Measurements from ENCODE around the gene PIP4K2A. TPM values are rescaled to one million over a fixed set of nuclear protein-coding genes. Genes with fewer than 3 reads are reported as not detected.

Gene PIP4K2A
- total RNA-seq, 1 donor from 2014 or later: 44.1 TPM

- H3K4me1 Mint-ChIP-seq (ENCODE audit: low read depth): peaks cover 3% of the 10 kb centered on the region
- peaks cover 17% of the 10 kb centered on the region for H3K36me3 Mint-ChIP-seq (ENCODE audit: low read depth)
- H3K9me3 Mint-ChIP-seq (ENCODE audit: low read depth): no peaks in the 10 kb centered on the region
- no peaks in the 10 kb centered on the region for H3K27me3 Mint-ChIP-seq (ENCODE audit: low read depth)
- DNase-seq (ENCODE audit: low spot score): no peak
- H3K4me3 Mint-ChIP-seq (ENCODE audit: unreplicated experiment): no peak overlapping the region
- no peak for TF ChIP-seq CTCF (IDR thresholded peaks at IDR 0.05)
- H3K27ac Mint-ChIP-seq (ENCODE audit: unreplicated experiment): no peak overlapping the region
Measured at GRCh38 chr10:22588462-22588861, 125.9 kb downstream of the PIP4K2A start.

GRCh38 chr10:22583683-22584082 lies 130.7 kb downstream of the PIP4K2A start:
- Mint-ChIP-seq H3K4me3 (ENCODE audit: unreplicated experiment) (no peak overlapping the region), H3K36me3 (ENCODE audit: low read depth) (peaks cover 17% of the 10 kb centered on the region), H3K4me1 (ENCODE audit: low read depth) (peaks cover 3% of the 10 kb centered on the region), H3K27ac (ENCODE audit: unreplicated experiment) (no peak overlapping the region), H3K9me3 (ENCODE audit: low read depth) (no peaks in the 10 kb centered on the region), H3K27me3 (ENCODE audit: low read depth) (no peaks in the 10 kb centered on the region)
- no peak for TF ChIP-seq CTCF (IDR thresholded peaks at IDR 0.05)
- DNase-seq (ENCODE audit: low spot score): no peak

- Mint-ChIP-seq H3K9me3 (ENCODE audit: low read depth) (no peaks in the 10 kb centered on the region), H3K4me3 (ENCODE audit: unreplicated experiment) (no peak overlapping the region), H3K27ac (ENCODE audit: unreplicated experiment) (no peak overlapping the region), H3K27me3 (ENCODE audit: low read depth) (no peaks in the 10 kb centered on the region), H3K36me3 (ENCODE audit: low read depth) (peaks cover 22% of the 10 kb centered on the region), H3K4me1 (ENCODE audit: low read depth) (peaks cover 3% of the 10 kb centered on the region)
- no peak for TF ChIP-seq CTCF (IDR thresholded peaks at IDR 0.05)
- DNase-seq (ENCODE audit: low spot score): no peak
Measured at GRCh38 chr10:22581461-22581860, 132.9 kb downstream of the PIP4K2A start.

- TF ChIP-seq CTCF (IDR thresholded peaks at IDR 0.05): no peak
- H3K4me1 Mint-ChIP-seq (ENCODE audit: low read depth): no peaks in the 10 kb centered on the region
- no peak overlapping the region for H3K27ac Mint-ChIP-seq (ENCODE audit: unreplicated experiment)
- peaks cover 21% of the 10 kb centered on the region for H3K36me3 Mint-ChIP-seq (ENCODE audit: low read depth)
- no peak for DNase-seq (ENCODE audit: low spot score)
- no peaks in the 10 kb centered on the region for H3K9me3 Mint-ChIP-seq (ENCODE audit: low read depth)
- no peak overlapping the region for H3K4me3 Mint-ChIP-seq (ENCODE audit: unreplicated experiment)
- H3K27me3 Mint-ChIP-seq (ENCODE audit: low read depth): no peaks in the 10 kb centered on the region
Measured at GRCh38 chr10:22580711-22581110, 133.7 kb downstream of the PIP4K2A start.

- H3K9me3 Mint-ChIP-seq (ENCODE audit: low read depth): no peaks in the 10 kb centered on the region
- H3K27ac Mint-ChIP-seq (ENCODE audit: unreplicated experiment): no peak overlapping the region
- no peak for DNase-seq (ENCODE audit: low spot score)
- H3K36me3 Mint-ChIP-seq (ENCODE audit: low read depth): peaks cover 19% of the 10 kb centered on the region
- H3K4me3 Mint-ChIP-seq (ENCODE audit: unreplicated experiment): no peak overlapping the region
- no peak for TF ChIP-seq CTCF (IDR thresholded peaks at IDR 0.05)
- no peaks in the 10 kb centered on the region for H3K4me1 Mint-ChIP-seq (ENCODE audit: low read depth)
- no peaks in the 10 kb centered on the region for H3K27me3 Mint-ChIP-seq (ENCODE audit: low read depth)
Measured at GRCh38 chr10:22579826-22580225, 134.6 kb downstream of the PIP4K2A start.

Measured in chondrocyte (in vitro differentiated cells).